Posterior vena cava (tissue), 2 donors: ENCODE data around the gene OXA1L. TPM values are rescaled to one million over a fixed set of nuclear protein-coding genes. Genes with fewer than 3 reads are reported as not detected.
"Not testable (repeated sequence)": the region's sequence is repeated elsewhere in the genome, so short reads cannot be mapped to it uniquely, and the experiment has no call there.

Experiments used
- DNase-seq: peaks from one replicate; pipeline ENCODE4 v3.0.0-alpha.2; 2020; ENCODE audit warnings: low spot score
- intact Hi-C, 2 donors: fragments of 100-400 bp; cut with DNase I; formaldehyde crosslinking; loops; one replicate each; pipeline versions ENCODE4 v1.14.1 to v1.14.2; 2022 to 2023
- total RNA-seq, 2 donors: library from RNA; stranded (reverse); fragmentation: NEBNext Ultra II Directional; extraction: Animal tissue kit (Norgen Biotek cat#: 25700); gene quantifications; one replicate each; pipeline ENCODE4 v1.2.1, GENCODE V29; 2021
- donor health status: DM: yes; HTN: yes; CAD: no.
- donor health status: DM: yes; HTN: yes; CAD: no.

The OXA1L gene
- total RNA-seq, 2 donors from 2014 or later: 49.7 to 53.7 TPM

DNA sequence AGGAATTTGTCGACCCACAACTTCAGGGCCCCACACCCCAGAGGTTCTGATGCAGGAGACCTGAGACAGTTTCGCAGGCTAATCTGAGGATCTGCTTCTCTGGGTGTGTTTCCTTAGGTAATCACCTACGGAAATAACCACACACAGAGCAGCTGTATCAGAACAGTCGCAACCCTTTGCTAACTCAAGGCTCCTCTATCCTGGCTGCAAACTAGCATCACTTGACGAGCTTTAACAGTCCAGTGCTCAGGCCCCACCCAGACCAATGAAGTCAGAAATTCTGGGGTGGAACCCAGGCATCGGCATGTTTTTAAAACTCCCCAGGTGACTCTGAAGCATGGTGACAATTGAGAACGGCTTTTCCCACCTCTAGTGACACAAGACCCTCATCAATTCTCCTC, 28.1 kb downstream of the OXA1L start:
- intact Hi-C loops: no loop called here
- no peak for DNase-seq

DNA sequence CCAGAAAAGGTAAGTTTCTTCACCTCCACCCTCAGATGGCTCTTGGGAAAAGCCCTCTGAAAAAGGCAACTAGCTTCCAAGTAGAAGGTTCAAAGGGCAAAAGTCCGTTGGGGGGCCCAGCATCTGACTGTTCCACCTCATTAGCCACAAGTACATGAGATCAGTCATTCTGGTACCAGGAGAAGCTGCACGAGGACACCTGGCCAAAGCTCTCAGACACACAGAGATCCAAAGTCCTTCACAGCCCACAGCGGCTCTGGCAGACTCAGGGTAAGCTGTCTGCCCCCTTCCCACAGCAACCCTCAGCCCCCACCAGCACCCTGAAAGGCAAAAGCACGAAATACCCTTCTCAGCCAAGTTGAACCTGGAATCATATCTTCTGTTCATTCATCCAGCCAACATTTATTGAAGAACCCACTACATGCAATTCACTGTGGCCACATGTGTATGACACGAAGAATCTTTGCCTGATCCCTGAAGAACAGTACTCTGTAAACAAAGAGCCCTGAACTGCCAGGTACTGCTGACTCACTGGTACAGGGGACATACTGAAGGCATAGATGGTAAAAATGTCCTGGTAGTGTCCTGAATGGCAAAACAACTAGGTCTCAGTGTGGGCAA, 29.7 kb downstream of the OXA1L start:
- DNase-seq: no peak
- intact Hi-C loops: no loop called here

DNA sequence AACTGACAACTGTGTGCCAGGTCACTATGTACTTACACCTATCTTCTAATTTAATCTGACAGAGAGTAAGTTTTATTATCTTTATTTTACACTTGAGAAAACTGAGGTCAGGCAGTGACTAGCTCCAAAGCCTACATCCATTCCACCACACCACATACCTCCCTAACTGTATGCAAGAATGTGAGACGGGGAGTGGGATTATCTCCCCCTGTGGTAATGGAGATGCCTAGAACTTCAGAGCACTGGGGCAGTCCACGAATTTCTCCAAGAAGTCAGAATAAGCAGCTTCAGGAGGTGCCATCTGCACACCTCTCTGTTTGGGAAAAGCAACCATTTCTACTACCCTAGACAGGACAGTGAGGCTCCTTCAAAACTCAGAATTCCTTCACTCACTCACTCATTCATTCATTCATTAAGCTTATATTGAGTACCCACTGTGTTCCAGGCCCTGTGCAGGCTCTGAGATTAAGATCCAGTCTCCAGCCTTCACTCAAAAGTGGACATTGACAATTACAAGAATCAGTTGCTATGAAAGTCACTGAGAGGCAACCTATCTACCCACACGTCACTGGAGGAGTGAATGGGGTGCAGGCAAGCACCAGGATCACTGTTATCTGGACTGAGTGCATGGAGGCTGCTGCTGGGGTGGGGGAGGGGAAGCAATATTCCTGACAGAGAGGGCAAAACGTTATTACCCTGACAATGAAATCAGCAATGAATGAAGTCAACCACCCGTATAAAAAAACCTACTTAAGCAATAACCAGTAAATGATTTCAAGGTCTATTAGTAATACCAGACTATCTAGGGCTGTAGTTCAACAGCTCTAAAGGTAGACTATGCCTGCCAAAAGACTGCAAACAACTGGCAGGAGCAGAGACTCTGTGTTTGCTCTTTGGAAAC, 30.8 kb downstream of the OXA1L start:
- intact Hi-C loops: no loop called here
- no peak for DNase-seq

DNA sequence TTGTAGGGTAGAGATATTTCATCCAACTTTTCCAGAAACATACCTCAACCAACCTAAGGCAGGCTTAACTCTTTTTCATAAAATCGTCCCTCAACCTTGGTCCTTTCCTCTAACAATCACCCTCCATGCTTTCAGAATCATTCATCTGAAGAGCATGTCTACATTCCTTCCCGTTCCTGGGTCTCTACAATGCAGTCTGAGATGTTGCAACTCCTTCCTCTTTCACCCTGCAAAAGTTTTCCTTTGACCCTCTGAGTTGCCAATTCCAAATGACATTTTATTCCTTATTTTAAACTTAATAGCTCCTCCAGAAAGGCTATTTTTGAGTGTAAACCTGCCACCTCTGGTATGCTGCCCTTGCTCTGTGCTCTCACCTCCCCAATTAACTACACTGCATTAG, 32.0 kb downstream of the OXA1L start:
- intact Hi-C loops: no loop called here
- no peak for DNase-seq

DNA sequence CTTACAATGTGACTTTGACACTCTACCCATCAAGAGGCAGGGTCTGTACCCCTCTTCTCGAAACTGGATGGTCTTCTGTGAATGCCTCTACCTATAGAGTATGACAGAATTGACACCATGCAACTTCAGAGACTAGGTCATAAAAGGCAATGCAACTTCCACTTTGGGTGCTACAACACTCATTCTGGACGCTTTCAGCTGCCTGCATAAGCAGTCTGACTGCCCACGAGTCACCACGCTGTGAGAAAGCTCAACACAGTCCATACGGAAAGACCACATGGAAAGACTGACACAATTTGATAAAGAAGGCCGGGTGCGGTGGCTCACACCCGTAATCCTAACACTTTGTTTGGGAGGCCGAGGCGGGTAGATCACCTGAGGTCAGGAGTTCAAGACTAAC, 33.9 kb downstream of the OXA1L start:
- DNase-seq: no peak
- intact Hi-C loops: no loop called here

DNA sequence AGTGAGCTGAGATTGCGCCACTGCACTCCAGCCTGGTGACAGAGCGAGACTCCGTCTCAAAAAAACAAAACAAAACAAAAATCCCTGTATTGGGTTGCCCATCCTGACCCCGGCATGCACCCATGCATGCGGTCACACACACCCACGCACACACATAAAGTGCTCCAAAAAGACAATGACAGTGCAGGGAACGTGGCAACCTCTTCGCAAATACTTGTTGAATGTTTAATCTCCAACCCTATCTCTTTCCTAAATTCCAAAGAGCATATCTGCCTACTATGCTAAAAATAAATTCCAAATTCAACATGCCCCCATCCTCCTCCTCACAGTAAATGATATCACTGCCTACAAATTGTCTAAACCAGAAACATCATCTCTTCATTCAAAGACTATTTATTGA, 35.2 kb downstream of the OXA1L start:
- intact Hi-C loops: no loop called here
- DNase-seq: no peak

DNA sequence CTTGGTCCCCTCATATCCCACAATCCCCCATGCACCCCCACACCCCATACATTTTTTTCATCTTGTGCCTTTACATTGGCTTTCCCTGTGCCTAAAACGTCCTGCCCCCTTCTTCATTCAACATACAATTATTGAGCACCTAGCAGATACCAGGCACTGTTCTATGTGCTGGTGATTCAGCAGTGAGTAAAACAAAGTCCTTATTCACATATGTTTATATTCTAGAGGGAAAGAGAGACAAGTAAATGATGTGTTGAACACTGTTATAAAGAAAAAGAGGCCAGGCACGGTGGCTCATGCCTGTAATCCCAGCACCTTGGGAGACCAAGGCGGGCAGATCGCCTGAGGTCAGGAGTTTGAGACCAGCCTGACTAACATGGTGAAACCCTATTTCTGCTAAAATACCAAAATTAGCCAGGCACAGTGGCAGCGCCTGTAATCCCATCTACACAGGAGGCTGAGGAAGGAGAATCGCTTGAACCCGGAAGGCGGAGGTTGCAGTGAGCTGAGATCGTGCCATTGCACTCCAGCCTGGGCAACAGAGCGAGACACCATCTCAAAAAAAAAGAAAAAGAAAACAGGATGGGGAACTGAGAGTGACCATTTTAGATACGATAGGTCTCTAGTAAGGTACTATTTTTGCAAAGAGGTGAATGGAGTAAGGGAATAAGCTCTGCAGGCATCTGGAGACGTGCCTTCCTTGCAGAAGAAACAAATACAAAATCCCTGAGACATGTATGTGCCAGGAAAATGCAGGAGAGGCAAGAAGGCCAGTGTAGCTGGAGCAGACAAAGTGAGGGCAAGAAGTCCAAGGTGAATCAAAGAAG, 36.6 kb downstream of the OXA1L start:
- no peak for DNase-seq
- intact Hi-C loops: no loop called here

DNA sequence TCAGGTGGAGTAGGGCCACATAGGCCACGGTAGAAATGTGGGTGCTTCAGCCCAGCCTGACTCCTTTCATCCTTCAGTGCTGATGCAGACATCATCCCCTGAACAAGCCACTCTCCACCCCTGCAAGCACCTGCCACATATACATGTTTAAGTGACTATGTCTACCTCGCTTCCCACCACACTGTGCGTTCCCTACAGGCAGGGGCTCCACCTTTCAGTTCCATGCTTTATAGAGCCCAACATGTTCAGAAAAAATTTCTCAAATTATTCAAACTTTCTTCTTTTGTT, 37.1 kb downstream of the OXA1L start:
- no peak for DNase-seq
- intact Hi-C loops: no loop called here

DNA sequence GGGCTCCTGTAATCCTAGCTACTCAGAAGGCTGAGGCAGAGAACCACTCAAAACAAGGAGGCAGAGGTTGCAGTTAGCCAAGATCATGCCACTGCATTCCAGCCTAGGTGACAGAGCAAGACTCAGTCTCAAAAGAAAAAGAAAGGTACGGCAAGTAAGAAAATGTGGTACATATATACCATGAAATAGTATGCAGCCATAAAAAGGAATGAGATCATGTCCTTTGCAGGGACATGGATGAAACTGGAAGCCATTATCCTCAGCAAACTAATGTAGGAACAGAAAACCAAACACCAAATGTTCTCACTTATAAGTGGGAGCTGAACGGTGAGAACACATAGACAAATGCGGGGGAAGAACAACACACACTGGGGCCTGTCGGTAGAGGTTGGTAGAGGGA, 38.7 kb downstream of the OXA1L start:
- DNase-seq, intact Hi-C loops: not testable (repeated sequence)

DNA sequence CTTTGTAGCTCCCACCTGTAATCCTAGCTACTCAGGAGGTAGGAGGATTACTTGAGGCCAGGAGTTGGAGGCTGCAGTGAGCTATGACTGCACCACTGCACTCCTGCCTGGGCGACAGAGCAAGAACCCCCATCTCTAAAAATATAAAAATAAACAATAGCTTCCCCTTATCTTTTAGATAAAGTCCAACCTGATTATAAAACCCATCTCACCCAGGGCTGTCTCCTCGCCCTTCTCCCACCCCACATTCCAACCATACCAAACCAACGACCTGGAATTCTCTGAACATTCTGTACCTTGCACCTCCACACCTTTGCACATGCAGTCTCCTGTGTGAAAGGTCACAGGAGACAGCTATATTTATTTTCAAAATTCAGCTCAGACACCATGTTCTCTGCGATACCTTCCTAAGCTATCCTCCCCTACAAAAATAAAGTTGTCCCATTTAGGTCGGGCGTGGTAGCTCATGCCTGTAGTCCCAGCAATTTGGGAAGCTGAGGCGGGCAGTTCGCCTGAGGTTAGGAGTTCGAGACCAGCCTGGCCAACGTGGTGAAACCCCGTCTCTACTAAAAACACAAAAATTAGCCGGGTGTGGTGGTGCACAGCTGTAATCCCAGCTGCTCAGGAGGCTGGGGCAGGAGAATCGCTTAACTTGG, 41.1 kb downstream of the OXA1L start:
- DNase-seq: no peak
- intact Hi-C loops: no loop called here

DNA sequence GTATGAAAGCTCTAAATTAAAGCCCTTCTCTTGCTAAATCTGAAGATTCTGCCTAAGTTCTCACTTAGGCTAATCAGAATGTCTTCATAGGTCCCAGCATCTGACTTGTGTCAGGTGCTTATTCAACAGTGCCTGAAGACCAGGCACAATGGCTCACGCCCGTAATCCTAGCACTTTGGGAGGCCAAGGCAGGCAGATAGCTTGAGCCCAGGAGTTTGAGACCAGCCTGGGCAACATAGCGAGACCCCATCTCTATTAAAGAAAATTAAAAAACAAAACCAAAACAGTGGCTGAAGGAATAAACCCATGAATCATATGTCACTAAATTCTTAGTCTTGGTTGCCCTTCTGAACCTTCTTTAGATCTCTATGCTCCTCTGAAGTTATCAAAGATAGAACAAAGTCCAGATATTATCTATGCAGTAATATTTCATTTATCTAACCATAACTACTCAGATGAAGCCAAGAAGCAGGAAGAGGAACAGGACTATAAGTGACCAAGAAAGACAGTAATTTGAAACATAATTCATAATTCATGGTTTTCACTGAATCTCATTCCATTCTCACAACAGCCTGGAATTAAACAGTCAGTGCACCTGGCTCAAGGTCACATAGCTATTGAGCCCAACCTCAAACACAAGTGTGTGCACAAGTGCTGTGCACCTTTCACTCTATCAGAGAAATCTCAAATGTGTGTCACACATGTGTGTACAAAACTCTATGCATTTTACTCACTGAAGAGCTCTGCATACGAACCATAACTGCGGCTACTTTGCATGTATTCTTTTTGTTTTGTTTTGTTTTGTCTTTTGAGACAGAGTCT, 42.1 kb downstream of the OXA1L start:
- intact Hi-C loops: no loop called here
- no peak for DNase-seq

DNA sequence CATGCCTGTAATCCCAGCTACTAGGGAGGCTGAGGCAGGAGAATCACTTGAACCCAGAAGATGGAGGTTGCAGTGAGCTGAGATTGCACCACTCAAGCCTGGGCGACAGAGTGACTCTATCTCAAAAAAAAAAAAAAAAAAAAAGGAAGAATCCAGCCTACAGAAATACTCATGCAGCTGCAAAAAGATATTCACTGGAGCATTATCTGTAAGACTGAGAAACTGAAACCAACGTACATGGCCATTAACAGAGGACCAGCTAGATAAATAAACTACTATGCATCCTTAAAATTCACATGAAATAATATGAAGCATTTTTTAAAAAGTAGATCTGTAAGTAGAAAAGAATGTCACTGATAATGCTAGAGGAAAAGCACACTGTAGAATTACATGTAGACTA, 45.2 kb downstream of the OXA1L start:
- intact Hi-C loops: no loop called here
- no peak for DNase-seq

DNA sequence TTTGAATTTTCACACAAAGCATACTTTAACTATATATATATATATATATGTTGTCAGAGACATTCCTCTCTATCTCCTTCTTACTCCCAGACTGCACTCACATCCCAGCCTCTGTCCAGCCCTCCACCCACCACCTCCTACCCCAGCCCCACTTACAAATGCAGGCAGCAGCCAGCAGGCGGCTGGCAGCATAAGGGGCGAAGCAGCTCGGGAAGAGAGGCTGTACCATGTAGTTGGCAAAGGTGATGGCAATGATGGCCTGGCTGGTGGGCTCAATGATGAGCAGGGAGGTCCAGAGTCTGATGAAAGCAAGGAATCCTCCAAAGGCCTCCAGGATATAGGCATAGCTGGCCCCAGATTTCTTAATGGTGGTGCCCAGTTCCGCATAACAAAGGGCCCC, 46.3 kb downstream of the OXA1L start:
- no peak for DNase-seq
- intact Hi-C loops: no loop called here

DNA sequence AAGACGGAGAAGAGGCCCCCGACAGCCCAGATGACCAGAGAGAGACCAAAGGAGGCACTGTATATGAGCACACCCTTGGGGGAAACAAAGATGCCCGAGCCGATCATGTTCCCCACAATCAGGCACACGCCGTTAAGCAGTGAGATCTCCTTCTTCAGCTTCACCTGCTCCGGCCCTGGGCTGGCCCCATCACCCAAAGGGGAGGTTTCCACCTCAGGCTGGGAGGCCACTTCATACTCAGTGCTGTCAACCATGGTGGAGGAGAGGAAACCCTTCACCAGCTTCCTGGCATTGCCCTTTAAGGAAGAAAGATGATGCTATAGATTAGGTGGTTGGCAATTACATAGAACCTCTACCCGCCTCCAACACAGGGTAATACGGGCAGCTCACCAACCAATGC, 46.7 kb downstream of the OXA1L start:
- intact Hi-C loops: no loop called here

DNA sequence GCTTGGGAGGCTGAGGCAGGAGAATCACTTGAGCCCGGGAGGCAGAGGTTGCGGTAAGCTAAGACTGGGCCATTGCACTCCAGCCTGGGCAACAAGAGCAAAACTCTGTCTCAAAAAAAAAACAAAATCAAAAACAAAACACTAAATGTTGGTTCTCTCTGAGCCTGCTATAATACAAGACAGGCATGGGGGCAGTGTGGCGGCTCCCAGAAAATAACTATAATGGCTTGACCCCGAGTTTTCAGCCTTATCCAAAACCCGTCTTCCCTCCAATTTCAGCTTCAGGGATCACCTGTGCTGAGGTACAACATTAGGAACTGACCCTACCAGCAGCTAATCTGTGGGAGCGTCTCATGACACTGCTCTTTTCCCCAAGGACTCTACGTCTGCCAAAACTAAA, 47.9 kb downstream of the OXA1L start:
- intact Hi-C loops: no loop called here

More for the DNA sequence above, 46.7 kb downstream of the OXA1L start:
- no peak for DNase-seq

DNA sequence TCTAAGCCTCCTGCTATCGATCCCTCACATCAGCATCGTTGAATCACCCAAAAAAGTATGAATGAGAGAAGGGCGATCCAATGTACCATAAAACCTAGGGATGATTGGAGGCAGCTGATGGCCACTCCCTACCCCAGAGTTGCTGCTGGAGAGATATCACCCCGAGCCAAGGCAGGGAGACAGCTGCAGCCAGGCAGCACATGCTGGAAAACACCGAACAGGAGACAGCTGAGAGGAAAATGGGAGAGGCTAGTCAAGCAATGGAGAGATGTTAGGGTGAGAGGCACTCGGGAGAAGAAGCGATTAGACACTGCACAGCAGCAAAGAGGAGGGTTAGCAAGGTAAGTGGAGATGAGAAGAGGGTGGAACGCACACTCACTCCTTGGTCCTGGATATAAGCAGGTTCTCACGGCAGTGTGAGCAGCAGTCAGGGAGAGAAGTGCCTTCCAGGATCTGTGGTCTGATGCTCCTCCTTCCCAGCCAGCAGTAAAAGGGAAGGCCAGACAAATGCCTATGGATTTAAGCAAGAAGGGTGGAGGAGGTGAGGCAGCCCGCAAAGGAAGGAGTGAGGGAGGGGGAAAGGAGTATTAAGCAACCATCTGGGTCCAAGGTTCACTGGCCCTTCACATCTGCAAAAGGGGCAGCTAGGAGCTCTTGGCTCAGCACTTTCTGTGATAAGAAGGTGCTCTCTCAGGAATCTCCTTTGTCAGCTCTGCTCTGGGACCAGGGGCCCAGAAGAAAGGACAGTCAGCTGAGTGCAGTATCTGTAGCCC, 48.6 kb downstream of the OXA1L start, which contains the start of gene SLC7A7:
TSS of gene SLC7A7 (minus strand) at position 495 of the 773 bp plus-strand sequence. CDS start 2,037 bp downstream, outside the sequence.
- intact Hi-C loops: no loop called here

More for the DNA sequence above, 47.9 kb downstream of the OXA1L start:
- no peak for DNase-seq

DNA sequence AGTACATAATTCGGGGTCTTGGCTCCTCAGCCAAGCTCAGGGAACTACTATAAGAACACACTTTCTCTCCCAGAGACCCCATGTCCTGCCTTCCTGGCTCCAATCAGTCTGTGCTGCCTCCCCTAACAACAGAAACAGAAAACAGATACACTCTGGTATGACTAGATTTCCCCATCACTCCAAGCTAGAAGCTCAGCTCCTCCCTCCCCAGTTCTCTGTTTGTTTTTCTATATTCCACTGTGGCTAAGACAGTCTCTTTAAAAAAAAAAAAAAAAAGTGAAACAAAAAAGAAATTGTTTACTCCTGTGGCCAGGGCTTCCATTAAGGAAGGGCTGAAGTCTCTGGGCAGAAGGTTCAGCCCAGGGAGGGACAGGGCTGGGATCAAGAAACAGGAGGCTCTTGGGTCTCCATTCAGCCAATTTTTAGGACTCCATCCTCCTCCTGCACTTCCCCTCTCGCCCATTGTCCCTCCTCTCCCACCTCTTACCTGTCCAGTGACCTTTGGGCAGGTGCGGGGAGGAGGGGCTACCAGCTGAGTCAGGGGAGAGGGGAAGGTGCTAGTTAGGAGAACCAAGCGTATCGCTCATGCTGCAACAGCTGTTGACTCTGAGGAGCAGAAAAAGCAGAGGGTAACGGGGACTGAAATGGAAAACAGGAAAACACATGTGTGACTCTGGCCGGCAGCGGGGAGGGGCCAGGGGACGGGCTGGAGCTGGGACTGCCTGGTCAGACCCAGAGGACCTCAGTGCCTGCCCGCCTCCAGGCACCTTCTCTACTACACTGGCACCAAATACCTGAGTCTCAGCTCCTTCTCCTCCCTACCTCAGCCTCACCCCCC, 52.9 kb downstream of the OXA1L start:
- intact Hi-C loops: no loop called here
- DNase-seq: no peak

More for the DNA sequence above, 48.6 kb downstream of the OXA1L start, which contains the start of gene SLC7A7:
- no peak for DNase-seq
